GM12878 (cell line): ENCODE measurements around the gene B4GALT5. TPM values are rescaled to one million over a fixed set of nuclear protein-coding genes. Genes with fewer than 3 reads are reported as not detected.

ENCODE experiments used
- ATAC-seq: fragments of 200-7000 bp; cut with Tn5 transposase; 3 replicates; pipeline ENCODE4 v1.9.1; 2020; ENCODE audit warnings: mild to moderate bottlenecking, moderate library complexity
- BruUV-seq: library from RNA; stranded (reverse); fragments of 400-500 nt; replicated peaks from 2 replicates; lab custom pipeline; 2021; lab: Mats Ljungman, UMichigan
- CTCF ChIA-PET: fragments of 300-600 bp; sonication (Branson Sonifier 250); formaldehyde crosslinking; extraction: SDS; loops from one replicate; lab custom pipeline; 2021; ENCODE audit warnings: inconsistent platforms; lab: Yijun Ruan, JAX
- POLR2A ChIA-PET: fragments of 350-600 bp; formaldehyde crosslinking; extraction: SDS; loops from one replicate; lab custom pipeline; 2021; ENCODE audit warnings: inconsistent platforms; lab: Charles Lee
- RAD21 ChIA-PET: fragments of 300-600 bp; sonication (Branson Sonifier 250); formaldehyde crosslinking; loops from one replicate; lab custom pipeline; 2023; ENCODE audit warnings: antibody characterized with exemption; ENCODE audit not compliant: unreplicated experiment; lab: Charles Lee
- SMC1A ChIA-PET: fragments of 300-600 bp; sonication (Branson Sonifier 250); formaldehyde crosslinking; loops from one replicate; lab custom pipeline; 2023; ENCODE audit not compliant: unreplicated experiment, uncharacterized antibody; lab: Charles Lee
- DNase-seq: peaks from one replicate; pipeline ENCODE4 v3.0.0-alpha.2; 2011; ENCODE audit warnings: low read depth, low spot score
- FAIRE-seq: peaks from 3 replicates; lab custom pipeline; 2011; peaks lifted over from hg19 to GRCh38; lab: Jason Lieb, UNC
- H2AFZ ChIP-seq: 2 replicates; pipeline ENCODE4 v1.6.0; 2011; ENCODE audit warnings: low read depth, low read length, control low read depth; ENCODE audit not compliant: control insufficient read depth
- H3K27ac ChIP-seq: 2 replicates; pipeline ENCODE4 v1.5.1; 2011; ENCODE audit warnings: control low read depth; ENCODE audit not compliant: control insufficient read depth, insufficient read depth
- H3K27me3 ChIP-seq, 2 experiments: replicated peaks in 1 of 2; 2 replicates each; pipeline versions ENCODE4 v1.6.0 to v1.6.1; 2011; ENCODE audit warnings: low read length in 1 of 2; ENCODE audit not compliant: control insufficient read depth in 2 of 2, insufficient read depth in 2 of 2
- H3K36me3 ChIP-seq, 2 experiments: 2 replicates each; pipeline ENCODE4 v1.5.1; 2011; ENCODE audit warnings: low read length in 1 of 2; ENCODE audit not compliant: control insufficient read depth in 2 of 2, insufficient read depth in 2 of 2
- H3K4me1 ChIP-seq: 2 replicates; pipeline ENCODE4 v1.6.1; 2011; ENCODE audit warnings: mild to moderate bottlenecking, low read length, moderate library complexity, mixed read lengths; ENCODE audit not compliant: control insufficient read depth, insufficient read depth
- H3K4me2 ChIP-seq: 2 replicates; pipeline ENCODE4 v1.6.0; 2011; ENCODE audit warnings: control low read depth; ENCODE audit not compliant: control insufficient read depth, insufficient read depth
- H3K4me3 ChIP-seq: fragments of 200-600 bp; sonication (generic); 2 replicates; pipeline ENCODE4 v1.5.1; 2016
- H3K79me2 ChIP-seq: 2 replicates; pipeline ENCODE4 v1.6.0; 2011; ENCODE audit warnings: low read length; ENCODE audit not compliant: control insufficient read depth, insufficient read depth
- H3K9ac ChIP-seq: 2 replicates; pipeline ENCODE4 v1.8.0; 2011; ENCODE audit warnings: low read length, control low read depth, mixed read lengths; ENCODE audit not compliant: control insufficient read depth, insufficient read depth
- H3K9me3 ChIP-seq: replicated peaks from 3 replicates; pipeline ENCODE4 v1.5.1; 2011; ENCODE audit warnings: mild to moderate bottlenecking, low read length; ENCODE audit not compliant: control insufficient read depth, insufficient read depth
- H4K20me1 ChIP-seq: 2 replicates; pipeline ENCODE4 v1.6.0; 2011; ENCODE audit not compliant: control insufficient read depth, insufficient read depth
- BHLHE40 ChIP-seq, 2 experiments: fragments of 450-650 bp in 1 of 2; IDR thresholded peaks; 2 replicates each; pipeline ENCODE4 v1.6.1; 2011 to 2017; ENCODE audit warnings: low read depth in 2 of 2, borderline replicate concordance in 1 of 2, improper control_type of control experiment in 1 of 2, low read length in 1 of 2, mild to moderate bottlenecking in 1 of 2
- CHD1 ChIP-seq: IDR thresholded peaks from 2 replicates; pipeline ENCODE4 v1.6.1; 2012; ENCODE audit warnings: low read depth, low read length, improper control_type of control experiment
- HSF1 ChIP-seq: fragments of 150-350 bp; IDR thresholded peaks from 2 replicates; pipeline ENCODE4 v1.6.1; 2014; ENCODE audit warnings: mild to moderate bottlenecking, low read depth, low read length
- ZNF592 ChIP-seq: fragments of 450-650 bp; IDR thresholded peaks from 2 replicates; pipeline ENCODE4 v1.6.1; 2017; ENCODE audit warnings: mild to moderate bottlenecking, moderate library complexity
- WGBS: methylation state at CpG from one replicate; pipeline ENCODE4 v1.1.6; 2016; ENCODE audit warnings: low lambda C conversion rate; ENCODE audit not compliant: insufficient replicate concordance, insufficient coverage; ENCODE audit errors: missing lambda C conversion rate; 5-methylcytosine and 5-hydroxymethylcytosine counted together
- in situ Hi-C: fragments of 300-500 bp; cut with MboI; formaldehyde crosslinking; loops from 9 replicates; pipeline ENCODE4 v1.14.3; 2018; ENCODE audit warnings: mixed read lengths
- intact Hi-C: fragments of 100-400 bp; cut with micrococcal nuclease; formaldehyde crosslinking; loops from one replicate; pipeline ENCODE4 v1.14.2; 2022; ENCODE audit not compliant: unreplicated experiment
- polyA plus RNA-seq, 11 experiments: library from polyadenylated mRNA; depleted of rRNA in 4 of 11; unstranded in 6 of 11; stranded (reverse) in 5 of 11; fragments of >200 nt; fragmentation: Nextera tagmentation in 4 of 11; fragmentation: Illumina TruSeq in 1 of 11; extraction: Ambion mirVana in 4 of 11; extraction: Trizol in 1 of 11; gene quantifications; 1 replicate in 1 of 11; 2 replicates in 10 of 11; pipeline versions ENCODE4 v1.2.1 to v1.2.3, GENCODE V29; 2011 to 2016; ENCODE audit warnings: inconsistent platforms in 2 of 11, missing spikeins in 2 of 11, low read depth in 1 of 11
- total RNA-seq, 4 experiments: library from RNA; depleted of rRNA in 3 of 4; stranded (reverse); fragments of >200 nt in 3 of 4; fragmentation: Illumina TruSeq in 1 of 4; extraction: Trizol in 1 of 4; gene quantifications; 2 replicates each; pipeline versions ENCODE4 v1.2.1 to v1.2.3, GENCODE V29; 2013 to 2021

Gene B4GALT5
- total and polyA plus RNA-seq, 10 of the 15 experiments (the other 5 are each of a cell fraction or from before 2014, with no cell fraction given), result 2.0 to 55.5 (median 20.2) TPM

- H3K27ac ChIP-seq, result no peak overlapping the region
- DNase-seq (no peak), FAIRE-seq (no peak), ATAC-seq (no peak)
- no peak overlapping the region for H3K4me3 ChIP-seq
- CTCF ChIA-PET, result interaction anchor here (0.6 to 8.6 kb wide), 15 partner anchors 11 to 327 kb away, joined by 3 to 226 read pairs (median 5); no protein-coding TSS in a partner anchor
- no peak overlapping the region for H2AFZ ChIP-seq
- H3K27me3 ChIP-seq, result peaks cover 0 to 2% of the 10 kb centered on the region in 2 experiments; a peak in 1 of 4 replicates
- H3K9me3 ChIP-seq, result no peaks in the 10 kb centered on the region
- WGBS, result 90% methylated on average over 1 of the region's 1 CpG
- TF ChIP-seq HSF1, result no peak
- TF ChIP-seq BHLHE40 (IDR thresholded peaks at IDR 0.05; ENCODE audit: borderline replicate concordance in 1 of 2, low read depth in 2 of 2, low read length in 1 of 2), result no peak
- BruUV-seq, result no TSS peak
- POLR2A ChIA-PET, result no interaction called here
- RAD21 ChIA-PET, result interaction anchor here (1.1 to 6.3 kb wide), 3 partner anchors 54 to 239 kb away, joined by 5 to 110 read pairs (median 51); no protein-coding TSS in a partner anchor
- H3K9ac ChIP-seq, result no peak overlapping the region
- in situ Hi-C loops, result loop anchor here (5.0 kb wide), 2 partner anchors 65 to 275 kb away; no protein-coding TSS in a partner anchor
- intact Hi-C loops, result no loop called here
- H3K36me3 ChIP-seq, result no peaks in the 10 kb centered on the region
- H3K79me2 ChIP-seq, result no peaks in the 10 kb centered on the region
- H4K20me1 ChIP-seq, result no peaks in the 10 kb centered on the region
- SMC1A ChIA-PET, result interaction anchor here (0.9 to 6.2 kb wide), 7 partner anchors 64 to 328 kb away, joined by 3 to 65 read pairs (median 3); partner anchors contain the start of gene B4GALT5
- H3K4me2 ChIP-seq, result no peak overlapping the region
- H3K4me1 ChIP-seq, result peaks cover 11% of the 10 kb centered on the region
These were observed 106.1 kb downstream of the B4GALT5 start for GRCh38 chr20:49607568-49607967.

- no peaks in the 10 kb centered on the region; the same call in 2 of the 3 replicates for H3K9me3 ChIP-seq
- no peak for ATAC-seq
- ChIA-PET CTCF (interaction anchor here (0.6 to 8.6 kb wide), 3 partner anchors 61 to 243 kb away, joined by 3 to 148 read pairs (median 6); no protein-coding TSS in a partner anchor), SMC1A (no interaction called here), RAD21 (no interaction called here), POLR2A (no interaction called here)
- H4K20me1 ChIP-seq, result no peaks in the 10 kb centered on the region
- H3K36me3 ChIP-seq, result no peaks in the 10 kb centered on the region
- H3K4me2 ChIP-seq, result no peak overlapping the region
- H3K4me1 ChIP-seq, result no peaks in the 10 kb centered on the region
- BruUV-seq, result no TSS peak
- H3K27ac ChIP-seq, result no peak overlapping the region
- H2AFZ ChIP-seq, result no peak overlapping the region
- in situ Hi-C loops, result no loop called here
- WGBS, result 71% methylated on average over 11 of the region's 11 CpGs
- DNase-seq, result no peak
- H3K79me2 ChIP-seq, result no peaks in the 10 kb centered on the region
- no peak overlapping the region for H3K9ac ChIP-seq
- no peak overlapping the region for H3K4me3 ChIP-seq
- FAIRE-seq, result no peak
- H3K27me3 ChIP-seq, result peaks cover 0 to 2% of the 10 kb centered on the region in 2 experiments; a peak in 1 of 4 replicates
- intact Hi-C loops, result no loop called here
- TF ChIP-seq ZNF592, result no peak
- TF ChIP-seq CHD1, result no peak
These were observed 110.5 kb downstream of the B4GALT5 start for GRCh38 chr20:49603209-49603627.
